Femur (tissue), 1 donor: ENCODE results near the gene ZNF593.

Experiments used
- DNase-seq: peaks from one replicate; pipeline ENCODE4 v3.0.0-alpha.2; 2017

Gene ZNF593

GRCh38 chr1:26153966-26154532 is 15.7 kb upstream of the ZNF593 start:
- DNase-seq = no peak

DNA sequence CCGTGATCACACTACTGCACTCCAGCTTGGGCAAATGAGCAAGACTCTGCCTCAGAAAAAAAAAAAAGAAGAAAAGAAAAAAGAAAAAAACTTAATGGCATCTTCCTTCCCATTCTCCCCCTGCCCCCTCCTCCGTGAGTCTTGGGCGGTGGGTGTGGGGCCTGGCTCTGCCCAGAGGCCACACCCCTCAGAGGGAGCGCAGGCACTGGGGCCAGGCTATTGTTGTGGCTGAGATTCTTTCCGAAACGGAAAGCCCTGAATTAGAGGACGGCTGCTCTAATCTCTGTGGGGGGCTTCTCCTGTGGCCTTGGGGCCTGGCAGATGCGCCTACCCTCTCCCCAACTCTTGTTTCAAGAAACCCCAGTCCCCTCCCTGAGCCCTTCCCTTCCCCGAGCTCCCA is 15.0 kb upstream of the ZNF593 start:
- no peak for DNase-seq

DNA sequence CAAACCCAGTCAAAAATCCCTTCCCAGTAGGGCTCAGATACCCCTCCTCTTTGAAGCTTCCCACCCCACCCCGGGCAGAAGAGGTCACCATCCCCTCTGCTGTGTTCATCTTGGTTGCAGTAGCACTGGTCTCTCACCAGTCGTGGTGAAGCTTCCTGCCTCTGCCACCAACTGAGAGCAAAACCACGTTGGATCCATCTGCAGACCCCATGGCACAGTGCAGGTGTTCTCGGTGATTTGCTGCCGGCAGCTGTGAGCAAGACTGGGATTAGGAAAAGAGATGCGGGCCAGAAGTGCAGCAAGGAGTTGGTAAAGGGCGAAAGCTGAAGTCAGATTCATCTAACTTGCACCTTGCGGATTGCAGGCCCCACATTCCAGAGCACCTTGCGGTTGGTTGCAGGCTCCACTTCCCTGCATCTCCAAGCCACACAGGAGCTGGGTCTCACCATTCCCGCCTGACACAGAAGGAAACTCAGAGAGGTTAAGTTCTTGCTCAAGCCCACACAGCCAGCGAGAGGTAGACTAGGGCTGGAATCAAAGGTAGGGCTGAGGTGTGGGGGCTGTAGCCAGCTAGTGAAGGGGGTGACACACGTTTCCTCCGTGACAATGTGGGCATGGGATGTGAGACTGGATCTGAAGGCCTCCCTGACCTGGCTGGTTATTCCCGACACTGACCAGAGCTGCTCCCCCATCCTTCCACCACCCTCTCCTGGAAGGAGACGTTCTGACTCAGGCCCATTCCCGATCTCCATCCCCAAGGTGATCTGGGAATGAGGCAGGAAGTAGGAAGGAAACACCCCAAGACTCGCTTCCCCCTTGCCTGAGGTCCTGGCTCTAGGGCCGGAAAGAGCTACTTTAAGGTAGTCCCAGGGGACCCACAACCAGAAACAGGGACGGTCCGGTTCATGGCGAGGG is 14.1 kb upstream of the ZNF593 start:
- no peak for DNase-seq

GRCh38 chr1:26156285-26157038 is 13.2 kb upstream of the ZNF593 start:
- DNase-seq = no peak

GRCh38 chr1:26158271-26158907 is 11.3 kb upstream of the ZNF593 start:
- no peak for DNase-seq

DNA sequence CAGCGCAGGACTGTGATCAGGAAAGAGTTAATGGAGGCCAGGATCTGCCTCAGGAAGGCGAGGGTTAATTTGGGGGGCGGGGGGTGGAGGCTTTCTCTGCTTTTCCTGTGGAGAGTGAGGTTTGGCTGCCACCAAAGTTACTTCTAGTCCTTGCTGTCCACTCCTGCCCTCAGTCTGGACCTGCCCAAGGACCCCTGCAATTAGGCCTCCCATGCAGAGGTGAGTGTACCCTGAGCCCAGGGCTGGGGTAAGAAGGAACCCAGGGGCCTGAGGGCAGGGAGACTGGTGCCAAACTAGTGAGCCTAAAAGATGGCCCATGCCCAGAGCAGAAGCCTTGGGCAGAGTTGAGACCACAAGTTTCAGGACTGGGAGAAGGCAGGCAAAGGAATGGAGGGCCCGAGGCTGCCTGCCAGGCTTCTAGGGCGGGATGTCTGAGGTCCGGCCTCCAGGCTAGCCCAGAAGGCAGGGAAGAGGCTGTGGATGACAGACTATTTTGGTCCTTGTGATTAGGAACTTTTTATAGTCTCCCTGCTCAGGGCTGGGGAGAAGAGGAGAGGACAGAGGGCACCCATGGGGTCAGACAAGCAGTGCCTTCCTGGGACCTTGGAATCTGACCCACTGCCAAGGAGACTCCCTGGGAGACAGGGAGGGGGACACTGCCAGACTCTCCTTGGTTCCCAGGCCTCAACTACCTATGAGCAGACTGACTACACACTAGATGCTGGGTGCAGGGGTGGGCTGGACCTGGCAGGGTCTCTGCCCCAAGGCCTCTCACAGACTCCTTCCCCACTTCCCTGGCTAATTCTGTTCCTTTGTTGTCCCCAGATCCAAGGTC is 10.6 kb upstream of the ZNF593 start, which contains the start of gene FAM110D:
Gene FAM110D (plus strand): TSS at position 172 of the 835 bp plus-strand sequence. CDS start 2,213 bp downstream, outside the sequence.
- DNase-seq = peak; percentile 66

- no peak for DNase-seq
Measured at GRCh38 chr1:26159743-26160039, 10.0 kb upstream of the ZNF593 start.

GRCh38 chr1:26160527-26161414 is 8.9 kb upstream of the ZNF593 start:
- DNase-seq = no peak

DNA sequence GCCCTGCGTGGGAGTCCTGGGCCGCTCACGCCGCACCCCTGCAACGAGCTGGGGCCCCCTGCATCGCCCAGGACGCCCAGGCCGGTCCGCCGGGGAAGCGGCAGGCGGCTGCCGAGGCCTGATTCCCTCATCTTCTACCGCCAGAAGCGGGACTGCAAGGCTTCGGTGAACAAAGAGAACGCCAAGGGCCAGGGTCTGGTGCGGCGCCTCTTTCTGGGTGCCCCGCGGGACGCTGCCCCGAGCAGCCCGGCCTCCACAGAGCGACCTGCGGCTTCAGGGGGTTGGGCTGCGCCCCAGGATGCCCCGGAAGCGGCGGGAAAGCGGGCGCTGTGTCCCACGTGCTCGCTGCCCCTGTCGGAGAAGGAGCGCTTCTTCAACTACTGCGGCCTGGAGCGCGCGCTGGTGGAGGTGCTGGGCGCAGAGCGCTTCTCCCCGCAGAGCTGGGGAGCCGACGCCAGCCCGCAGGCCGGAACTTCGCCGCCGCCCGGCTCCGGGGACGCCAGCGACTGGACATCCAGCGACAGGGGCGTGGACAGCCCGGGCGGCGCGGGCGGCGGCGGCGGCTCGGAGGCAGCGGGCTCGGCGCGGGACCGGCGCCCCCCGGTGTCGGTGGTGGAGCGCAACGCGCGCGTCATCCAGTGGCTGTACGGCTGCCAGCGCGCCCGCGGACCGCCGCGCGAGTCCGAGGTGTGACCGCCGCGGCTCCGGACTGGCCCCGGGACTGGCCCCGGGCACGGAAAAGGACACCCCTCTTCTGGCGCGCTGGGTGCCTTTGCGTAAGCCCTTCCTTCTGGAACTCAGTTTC is 8.1 kb upstream of the ZNF593 start:
- peak; percentile 69 for DNase-seq

DNA sequence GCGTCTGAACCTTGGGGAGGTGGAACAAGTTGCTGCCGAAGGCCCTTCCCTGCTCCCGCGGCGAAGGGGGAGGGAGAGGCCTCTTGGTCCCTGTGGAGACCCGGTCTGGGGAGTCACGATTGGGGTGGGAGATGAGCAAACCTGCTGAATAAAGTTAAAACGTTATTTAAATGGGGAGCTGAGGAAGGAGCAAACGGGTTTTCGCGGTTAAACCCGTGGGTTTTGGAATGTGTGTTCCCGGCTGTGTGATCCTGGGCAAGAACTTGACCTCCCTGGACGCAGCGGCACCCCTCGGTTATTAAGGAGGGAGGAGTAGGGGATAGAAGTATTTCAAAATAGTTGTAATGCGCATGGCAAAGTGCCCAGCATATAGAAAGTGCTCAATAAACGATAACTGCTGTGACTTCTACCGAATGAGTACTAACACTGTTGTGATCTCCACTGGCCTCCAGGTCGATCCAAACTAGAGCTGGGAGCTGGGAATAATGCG is 7.4 kb upstream of the ZNF593 start:
- no peak for DNase-seq

DNA sequence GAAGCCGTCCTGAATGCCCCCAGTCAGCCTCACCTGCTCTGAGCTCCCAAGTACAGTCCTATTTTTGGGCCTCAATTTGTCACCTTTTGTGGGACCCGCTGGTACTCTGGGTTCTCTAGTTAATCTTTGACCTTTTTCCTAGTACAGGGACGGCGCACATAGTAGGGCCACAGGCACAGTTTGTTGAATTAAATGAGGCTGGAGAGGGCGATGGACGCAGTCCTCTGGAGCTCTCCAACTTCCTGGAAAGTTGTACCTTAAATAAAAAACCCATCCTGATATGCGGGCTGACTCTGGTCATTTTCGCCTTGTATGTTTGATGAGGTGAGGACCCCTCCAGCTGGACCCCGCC is 6.0 kb upstream of the ZNF593 start:
- no peak for DNase-seq

DNA sequence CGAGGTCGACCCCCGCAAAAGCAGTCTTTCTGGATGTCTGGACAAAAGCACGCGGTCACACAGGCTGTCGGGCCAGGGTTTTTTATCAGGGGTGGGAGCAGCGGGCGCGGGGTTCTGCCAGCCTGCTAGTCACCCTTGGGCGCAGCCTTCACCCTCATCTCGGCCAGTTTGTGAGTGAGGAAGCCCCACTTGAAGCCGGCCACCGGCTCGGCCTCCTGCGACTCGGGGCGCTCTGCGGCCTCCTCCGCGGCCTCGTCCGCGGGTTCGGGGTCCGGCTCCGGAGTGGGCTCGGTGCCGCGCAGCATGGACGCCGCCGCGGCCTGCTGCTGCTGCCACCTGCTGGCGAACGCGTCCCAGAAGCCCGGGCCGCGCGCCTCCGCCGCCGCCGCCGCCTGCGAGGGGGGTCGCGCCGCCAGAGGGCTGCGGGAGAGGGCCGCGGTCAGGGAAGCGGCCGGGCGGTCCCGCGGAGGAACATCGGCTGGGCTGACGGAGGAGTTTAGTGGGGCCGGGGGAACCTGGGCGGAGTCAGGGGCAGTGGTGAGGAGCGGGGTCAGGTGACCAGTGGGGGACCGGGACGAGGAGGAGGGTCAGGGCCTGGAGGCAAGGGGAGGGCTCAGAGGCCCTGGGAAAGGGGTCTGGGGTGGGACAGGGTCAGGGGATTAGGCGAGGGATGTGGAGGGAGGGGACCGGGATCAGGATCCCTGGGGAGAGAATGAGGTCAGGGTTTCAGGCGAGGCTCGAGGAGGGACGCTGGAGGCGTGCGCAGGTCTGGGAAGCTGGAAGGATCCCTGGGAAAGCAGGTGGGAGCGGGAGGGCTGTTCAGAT is 5.5 kb upstream of the ZNF593 start:
- no peak for DNase-seq

GRCh38 chr1:26164861-26165842 is 4.6 kb upstream of the ZNF593 start:
- DNase-seq = no peak

- DNase-seq = no peak
Measured at GRCh38 chr1:26166719-26167281, 2.9 kb upstream of the ZNF593 start.

GRCh38 chr1:26168410-26169197 is 1.1 kb upstream of the ZNF593 start, which contains the start of gene C1orf232:
Gene C1orf232, minus strand, starts transcription at chr1:26168963. Its CDS starts 464 bp downstream, at chr1:26168499.
- no peak for DNase-seq

- no peak for DNase-seq
Measured at GRCh38 chr1:26169198-26169554, 532 bp upstream of the ZNF593 start.

DNA sequence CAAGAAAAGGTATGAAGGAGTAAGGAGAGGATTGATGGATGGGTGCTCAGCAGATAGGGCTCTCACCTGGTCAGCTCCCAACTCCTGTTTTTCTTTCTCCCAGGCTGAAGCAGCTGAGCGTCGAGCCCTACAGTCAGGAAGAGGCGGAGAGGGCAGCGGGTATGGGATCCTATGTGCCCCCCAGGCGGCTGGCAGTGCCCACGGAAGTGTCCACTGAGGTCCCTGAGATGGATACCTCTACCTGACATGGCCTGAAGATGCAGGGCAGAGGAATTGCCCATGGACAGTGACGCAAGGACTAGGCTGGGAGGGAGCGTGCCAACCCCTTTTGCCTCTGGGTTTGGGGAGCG is 739 bp downstream of the ZNF593 start:
- DNase-seq = no peak
